GM23338 (cell line): Measurements from ENCODE around the gene UQCC5. TPM values are rescaled to one million over a fixed set of nuclear protein-coding genes. Genes with fewer than 3 reads are reported as not detected.

ENCODE experiments used
- ATAC-seq: fragments of 200-7000 bp; cut with Tn5 transposase; 3 replicates; pipeline ENCODE4 v1.9.1; 2020
- DNase-seq: peaks from one replicate; pipeline ENCODE4 v3.0.0-alpha.2; 2015; ENCODE audit warnings: low spot score
- H2AFZ ChIP-seq: fragments of 200-600 bp; sonication (generic); 2 replicates; pipeline ENCODE4 v1.8.0; 2016; ENCODE audit warnings: antibody characterized with exemption, mild to moderate bottlenecking, moderate library complexity
- H3F3A ChIP-seq: fragments of 200-600 bp; sonication (generic); replicated peaks from 2 replicates; pipeline ENCODE4 v1.8.0; 2017; ENCODE audit warnings: antibody characterized with exemption, mixed run types, low read depth
- H3K27ac ChIP-seq: fragments of 200-600 bp; sonication (generic); 2 replicates; pipeline ENCODE4 v1.6.1; 2016; ENCODE audit warnings: low read depth
- H3K27me3 ChIP-seq: fragments of 200-600 bp; sonication (generic); 2 replicates; pipeline ENCODE4 v1.8.0; 2016; ENCODE audit warnings: mild to moderate bottlenecking, mixed run types, moderate library complexity; ENCODE audit not compliant: insufficient read depth
- H3K36me3 ChIP-seq: fragments of 200-600 bp; sonication (generic); 2 replicates; pipeline ENCODE4 v1.8.0; 2016; ENCODE audit warnings: mild to moderate bottlenecking; ENCODE audit not compliant: insufficient read depth
- H3K4me1 ChIP-seq: fragments of 200-600 bp; sonication (generic); 2 replicates; pipeline ENCODE4 v1.8.0; 2016; ENCODE audit warnings: mild to moderate bottlenecking, moderate library complexity; ENCODE audit not compliant: insufficient read depth
- H3K4me2 ChIP-seq: fragments of 200-600 bp; sonication (generic); 2 replicates; pipeline ENCODE4 v1.7.1; 2017; ENCODE audit warnings: mixed run types
- H3K4me3 ChIP-seq: fragments of 200-600 bp; sonication (generic); 2 replicates; pipeline ENCODE4 v1.6.1; 2016; ENCODE audit warnings: mixed run types
- H3K79me2 ChIP-seq: fragments of 200-600 bp; sonication (generic); replicated peaks from 2 replicates; pipeline ENCODE4 v1.8.0; 2017; ENCODE audit warnings: mild to moderate bottlenecking; ENCODE audit not compliant: insufficient read depth
- H3K9me2 ChIP-seq: fragments of 200-600 bp; sonication (generic); 2 replicates; pipeline ENCODE4 v1.8.0; 2017; ENCODE audit not compliant: insufficient read depth
- H4K20me1 ChIP-seq: fragments of 200-600 bp; sonication (generic); replicated peaks from 2 replicates; pipeline ENCODE4 v1.8.0; 2017; ENCODE audit warnings: mild to moderate bottlenecking; ENCODE audit not compliant: insufficient read depth
- H3K27ac Mint-ChIP-seq: 2 replicates; pipeline ENCODE4 v1.8.0; 2020; ENCODE audit warnings: inconsistent platforms, mild to moderate bottlenecking, moderate library complexity, mixed read lengths
- H3K27me3 Mint-ChIP-seq: 3 replicates; pipeline ENCODE4 v1.8.0; 2022; ENCODE audit warnings: low read depth, mild to moderate bottlenecking, moderate library complexity, mixed read lengths, inconsistent platforms; ENCODE audit not compliant: insufficient read depth, poor library complexity
- H3K36me3 Mint-ChIP-seq: 3 replicates; pipeline ENCODE4 v1.8.0; 2021; ENCODE audit warnings: low read depth, mild to moderate bottlenecking, inconsistent platforms, moderate library complexity, mixed read lengths
- H3K4me1 Mint-ChIP-seq: 3 replicates; pipeline ENCODE4 v1.8.0; 2020; ENCODE audit warnings: mild to moderate bottlenecking, inconsistent platforms, mixed read lengths
- H3K4me3 Mint-ChIP-seq: 3 replicates; pipeline ENCODE4 v1.8.0; 2021; ENCODE audit warnings: moderate library complexity, mild to moderate bottlenecking, inconsistent platforms, mixed read lengths
- H3K9me3 Mint-ChIP-seq: 3 replicates; pipeline ENCODE4 v1.8.0; 2020; ENCODE audit warnings: moderate library complexity, mild to moderate bottlenecking, inconsistent platforms, mixed read lengths
- CREB1 ChIP-seq: fragments of 250-450 bp; sonication (Bioruptor Pico); IDR thresholded peaks from 2 replicates; pipeline ENCODE4 v1.5.0; 2020; ENCODE audit warnings: low read depth, mild to moderate bottlenecking, moderate library complexity
- CTCF ChIP-seq, 2 experiments: fragments of 200-600 bp in 1 of 2; sonication (generic) in 1 of 2; conservative IDR thresholded peaks; 2 replicates each; pipeline versions ENCODE4 v1.5.1 to v1.6.1; 2016 to 2017; ENCODE audit warnings: antibody characterized with exemption in 2 of 2, low read depth in 2 of 2, mild to moderate bottlenecking in 2 of 2, moderate library complexity in 1 of 2
- EZH2 ChIP-seq: fragments of 200-600 bp; sonication (generic); IDR thresholded peaks from one replicate; pipeline ENCODE4 v1.8.0; 2017; ENCODE audit warnings: antibody characterized with exemption, mild to moderate bottlenecking, low read depth; ENCODE audit not compliant: unreplicated experiment
- EZH2phosphoT487 ChIP-seq: fragments of 200-600 bp; sonication (generic); IDR thresholded peaks from one replicate; pipeline ENCODE4 v1.8.1; 2018; ENCODE audit warnings: antibody characterized with exemption; ENCODE audit not compliant: unreplicated experiment
- JUNB ChIP-seq: IDR thresholded peaks from one replicate; pipeline ENCODE4 v1.6.1; 2016; ENCODE audit warnings: antibody characterized with exemption; ENCODE audit not compliant: unreplicated experiment
- POLR2AphosphoS5 ChIP-seq: IDR thresholded peaks from 2 replicates; pipeline ENCODE4 v1.6.1; 2016; ENCODE audit warnings: antibody characterized with exemption, low read depth
- REST ChIP-seq: IDR thresholded peaks from one replicate; pipeline ENCODE4 v1.6.1; 2018; ENCODE audit warnings: antibody characterized with exemption; ENCODE audit not compliant: unreplicated experiment
- STAT1 ChIP-seq: IDR thresholded peaks from one replicate; pipeline ENCODE4 v1.6.1; 2016; ENCODE audit warnings: antibody characterized with exemption; ENCODE audit not compliant: unreplicated experiment
- ZNF114 ChIP-seq: fragments of 250-450 bp; sonication (Bioruptor Pico); IDR thresholded peaks from 2 replicates; pipeline ENCODE4 v1.5.0; 2020; ENCODE audit warnings: mild to moderate bottlenecking, moderate library complexity
- long read RNA-seq: library from polyadenylated mRNA; unstranded; transcript quantifications from one replicate; pipeline ENCODE4 v2.0.0, GENCODE V29; 2020; ENCODE audit not compliant: unreplicated experiment
- polyA plus RNA-seq: library from polyadenylated mRNA; unstranded; fragments of >200 nt; fragmentation: Nextera tagmentation; extraction: Ambion mirVana; gene quantifications from 2 replicates; pipeline ENCODE4 v1.2.1, GENCODE V29; 2016
- total RNA-seq: library from RNA; depleted of rRNA; stranded (reverse); fragments of >200 nt; shearing (Covaris generic); gene quantifications from 2 replicates; pipeline ENCODE4 v1.2.3, GENCODE V29; 2014; rRNA removed

UQCC5 gene
- total RNA-seq (1.6 and 2.6 TPM in 2 replicates), polyA plus RNA-seq (156 and 157 TPM in 2 replicates)
- long read RNA-seq, transcript SMIM4-203 (2 exons, 1,770 nt): major isoform, 9 of 9 reads
- long read RNA-seq, partial matches to known transcripts: 0 of 9 reads
- long read RNA-seq, other reads (novel, unspliced or antisense): 0 of 9 reads

- H3K4me1 ChIP-seq: peaks cover 42% of the 10 kb centered on the region
- ATAC-seq (peak; percentile 82), DNase-seq (peak; percentile 99)
- H3K4me3 ChIP-seq: peak within 1 kb of the TSS; percentile 97
- H3K27me3 Mint-ChIP-seq: peaks cover 23% of the 10 kb centered on the region
- H3K9me3 Mint-ChIP-seq: no peaks in the 10 kb centered on the region
- peak within 1 kb of the TSS; percentile 99 for H3K27ac Mint-ChIP-seq
- peak; percentile 23; the same call in 1 of the 2 replicates for TF ChIP-seq CREB1 (CRISPR knock-in tag)
- TF ChIP-seq POLR2AphosphoS5: peak; percentile 100
- no peak for TF ChIP-seq ZNF114 (CRISPR knock-in tag)
- peak within 1 kb of the TSS; percentile 99 for H3K4me3 Mint-ChIP-seq
- peak within 1 kb of the TSS; percentile 91 for H3K27ac ChIP-seq
- peak within 1 kb of the TSS; percentile 94 for H3K4me2 ChIP-seq
- H2AFZ ChIP-seq: peak within 1 kb of the TSS; percentile 93; the same call in 1 of the 2 replicates
- peaks cover 46% of the 10 kb centered on the region for H4K20me1 ChIP-seq
- H3K36me3 ChIP-seq: peaks cover 4% of the 10 kb centered on the region; the same call in 1 of the 2 replicates
- no peaks in the 10 kb centered on the region for H3K27me3 ChIP-seq
- peaks cover 18% of the 10 kb centered on the region for H3F3A ChIP-seq
- H3K4me1 Mint-ChIP-seq: peaks cover 40% of the 10 kb centered on the region
- H3K9me2 ChIP-seq: no peaks in the 10 kb centered on the region
- H3K79me2 ChIP-seq: peaks cover 52% of the 10 kb centered on the region
- H3K36me3 Mint-ChIP-seq: peaks cover 24% of the 10 kb centered on the region
Observed at GRCh38 chr3:52536369-52537164, at the start of gene UQCC5. UQCC5 (plus strand) TSS chr3:52536605; CDS start chr3:52536756, 151 bp downstream.

- no peaks in the 10 kb centered on the region for H3K9me2 ChIP-seq
- H3K4me1 ChIP-seq: no peaks in the 10 kb centered on the region
- Mint-ChIP-seq H3K4me1 (no peaks in the 10 kb centered on the region), H3K4me3 (no peak overlapping the region), H3K9me3 (no peaks in the 10 kb centered on the region), H3K27me3 (peaks cover 19% of the 10 kb centered on the region), H3K27ac (no peak overlapping the region), H3K36me3 (peaks cover 54% of the 10 kb centered on the region)
- H3K4me3 ChIP-seq: no peak overlapping the region
- DNase-seq: no peak
- no peaks in the 10 kb centered on the region; the same call in 1 of the 2 replicates for H3K79me2 ChIP-seq
- no peak for ATAC-seq
- no peak for TF ChIP-seq STAT1
- no peak for TF ChIP-seq REST
- no peak for TF ChIP-seq POLR2AphosphoS5
- no peak for TF ChIP-seq ZNF114 (CRISPR knock-in tag)
- no peak for TF ChIP-seq JUNB
- no peak for TF ChIP-seq CREB1 (CRISPR knock-in tag)
- TF ChIP-seq EZH2phosphoT487: no peak
- no peak for TF ChIP-seq EZH2
- TF ChIP-seq CTCF (conservative IDR thresholded peaks at IDR 0.05; ENCODE audit: low read depth in 2 of 2): no peak
- peaks cover 8% of the 10 kb centered on the region for H4K20me1 ChIP-seq
- H3K27me3 ChIP-seq: no peaks in the 10 kb centered on the region
- peaks cover 10% of the 10 kb centered on the region; the same call in 1 of the 2 replicates for H3K36me3 ChIP-seq
- no peak overlapping the region for H3K27ac ChIP-seq
- H3F3A ChIP-seq: 0 out of 2 replicates have a peak, but pooled peaks cover 5% of the 10 kb centered on the region
- H2AFZ ChIP-seq: no peak overlapping the region
- H3K4me2 ChIP-seq: no peak overlapping the region
Observed at GRCh38 chr3:52487050-52487787, 49.2 kb upstream of the UQCC5 start.
